Liver (tissue), 9 donors: ENCODE data around the gene DHX57. TPM values are rescaled to one million over a fixed set of nuclear protein-coding genes. Genes with fewer than 3 reads are reported as not detected.
"Not testable (repeated sequence)": the region's sequence is repeated elsewhere in the genome, so short reads cannot be mapped to it uniquely, and the experiment has no call there.

Source experiments
- DNase-seq: peaks from one replicate; pipeline ENCODE4 v3.0.0-alpha.2; 2017; ENCODE audit warnings: low spot score
- H3K27ac ChIP-seq, 2 donors: one replicate each; pipeline ENCODE4 v1.7.0; 2013; ENCODE audit warnings: inconsistent platforms in 2 of 2, low read length in 2 of 2, control low read depth in 1 of 2, low read depth in 1 of 2, mild to moderate bottlenecking in 1 of 2
- H3K27me3 ChIP-seq, 4 donors: one replicate each; pipeline versions ENCODE4 v1.6.1 to v1.7.0; 2013; ENCODE audit warnings: low read length in 3 of 4, inconsistent platforms in 1 of 4, mild to moderate bottlenecking in 1 of 4, moderate library complexity in 1 of 4; ENCODE audit not compliant: control insufficient read depth in 4 of 4, insufficient read depth in 4 of 4
- H3K36me3 ChIP-seq, 4 donors: one replicate each; pipeline versions ENCODE4 v1.6.1 to v1.7.0; 2013; ENCODE audit warnings: low read length in 3 of 4, mild to moderate bottlenecking in 3 of 4, low read depth in 1 of 4, moderate library complexity in 1 of 4; ENCODE audit not compliant: control insufficient read depth in 4 of 4, insufficient read depth in 3 of 4
- H3K4me1 ChIP-seq, 4 donors: one replicate each; pipeline versions ENCODE4 v1.6.1 to v1.7.0; 2013; ENCODE audit warnings: low read length in 3 of 4, mild to moderate bottlenecking in 3 of 4, moderate library complexity in 1 of 4; ENCODE audit not compliant: control insufficient read depth in 4 of 4, insufficient read depth in 4 of 4
- H3K4me3 ChIP-seq, 3 donors: one replicate each; pipeline versions ENCODE4 v1.6.1 to v1.7.0; 2013; ENCODE audit warnings: low read length in 3 of 3, control low read depth in 1 of 3, low read depth in 1 of 3, mild to moderate bottlenecking in 1 of 3
- H3K9ac ChIP-seq, 2 donors: one replicate each; pipeline ENCODE4 v1.7.0; 2013; ENCODE audit warnings: low read length in 2 of 2, mild to moderate bottlenecking in 2 of 2, moderate library complexity in 2 of 2, control low read depth in 1 of 2, low read depth in 1 of 2
- H3K9me3 ChIP-seq, 4 donors: one replicate each; pipeline versions ENCODE4 v1.6.1 to v1.7.0; 2013; ENCODE audit warnings: low read length in 3 of 4; ENCODE audit not compliant: control insufficient read depth in 4 of 4
- ATF3 ChIP-seq: IDR thresholded peaks from 2 replicates; pipeline ENCODE4 v1.6.1; 2016; ENCODE audit warnings: antibody characterized with exemption
- CTCF ChIP-seq: fragments of 150-350 bp; IDR thresholded peaks from 2 replicates; pipeline ENCODE4 v1.5.1; 2017; ENCODE audit warnings: improper control_type of control experiment, low read depth, low read length; ENCODE audit not compliant: missing input control
- EGR1 ChIP-seq, 2 donors: IDR thresholded peaks; 2 replicates each; pipeline ENCODE4 v1.6.1; 2016 to 2018; ENCODE audit warnings: antibody characterized with exemption in 2 of 2, low read depth in 2 of 2
- FOXA1 ChIP-seq: IDR thresholded peaks from 2 replicates; pipeline ENCODE4 v1.6.1; 2016; ENCODE audit warnings: antibody characterized with exemption
- FOXA2 ChIP-seq: IDR thresholded peaks from 2 replicates; pipeline ENCODE4 v1.6.1; 2016; ENCODE audit warnings: antibody characterized with exemption
- GABPA ChIP-seq, 2 donors: IDR thresholded peaks in 1 of 2; conservative IDR thresholded peaks in 1 of 2; 2 replicates each; pipeline ENCODE4 v1.6.1; 2016; ENCODE audit warnings: antibody characterized with exemption in 2 of 2, mild to moderate bottlenecking in 1 of 2, moderate library complexity in 1 of 2
- HNF4A ChIP-seq, 2 donors: conservative IDR thresholded peaks; 2 replicates each; pipeline ENCODE4 v1.6.1; 2016; ENCODE audit warnings: antibody characterized with exemption in 2 of 2, mild to moderate bottlenecking in 2 of 2
- HNF4G ChIP-seq: IDR thresholded peaks from 2 replicates; pipeline ENCODE4 v1.6.1; 2016; ENCODE audit warnings: antibody characterized with exemption
- JUND ChIP-seq, 2 donors: IDR thresholded peaks; 2 replicates each; pipeline ENCODE4 v1.6.1; 2016; ENCODE audit warnings: antibody characterized with exemption in 2 of 2
- MAX ChIP-seq: IDR thresholded peaks from 2 replicates; pipeline ENCODE4 v1.6.1; 2016; ENCODE audit warnings: antibody characterized with exemption
- NR2F2 ChIP-seq: IDR thresholded peaks from 2 replicates; pipeline ENCODE4 v1.6.1; 2016; ENCODE audit warnings: antibody characterized with exemption
- RAD21 ChIP-seq, 2 donors: IDR thresholded peaks; 2 replicates each; pipeline ENCODE4 v1.6.1; 2016; ENCODE audit warnings: antibody characterized with exemption in 2 of 2, mild to moderate bottlenecking in 2 of 2
- REST ChIP-seq: IDR thresholded peaks from 2 replicates; pipeline ENCODE4 v1.6.1; 2016; ENCODE audit warnings: antibody characterized with exemption, mild to moderate bottlenecking
- RXRA ChIP-seq, 2 donors: IDR thresholded peaks; 2 replicates each; pipeline ENCODE4 v1.6.1; 2017 to 2018; ENCODE audit warnings: antibody characterized with exemption in 2 of 2, mild to moderate bottlenecking in 1 of 2
- SP1 ChIP-seq: IDR thresholded peaks from 2 replicates; pipeline ENCODE4 v1.6.1; 2018; ENCODE audit warnings: antibody characterized with exemption, mild to moderate bottlenecking
- TAF1 ChIP-seq: conservative IDR thresholded peaks from 2 replicates; pipeline ENCODE4 v1.6.1; 2016; ENCODE audit warnings: antibody characterized with exemption, mild to moderate bottlenecking
- YY1 ChIP-seq: IDR thresholded peaks from 2 replicates; pipeline ENCODE4 v1.6.1; 2016; ENCODE audit warnings: antibody characterized with exemption, mild to moderate bottlenecking
- WGBS: extraction: QIAGEN DNeasy Blood & Tissue Kit; methylation state at CpG from one replicate; pipeline ENCODE4 v1.1.7; 2013; 5-methylcytosine and 5-hydroxymethylcytosine counted together
- polyA plus RNA-seq, 2 donors: library from polyadenylated mRNA; stranded (reverse) in 1 of 2; unstranded in 1 of 2; fragments of 200-250 nt in 1 of 2; fragments of >200 nt in 1 of 2; fragmentation: Nextera tagmentation in 1 of 2; extraction: Ambion mirVana in 1 of 2; gene quantifications; one replicate each; pipeline versions ENCODE4 v1.2.1 to v1.2.3, GENCODE V29; 2013 to 2015
- total RNA-seq, 2 donors: library from RNA; depleted of rRNA; stranded (reverse); fragments of >200 nt; gene quantifications; one replicate each; pipeline ENCODE4 v1.2.3, GENCODE V29; 2014
- donor health status: healthy.
- donor health status: healthy.
- donor health status: healthy.
- donor health status: healthy.
- donor health status: healthy.

Gene DHX57
- total and polyA plus RNA-seq, 4 donors = 2.8 to 8.7 (median 5.4) TPM

GRCh38 chr2:38828460-38828859, 47.3 kb downstream of the DHX57 start:
- no peak for DNase-seq
- no peak for TF ChIP-seq HNF4G
- TF ChIP-seq NR2F2 = no peak
- TF ChIP-seq EGR1 (IDR thresholded peaks at IDR 0.05; ENCODE audit: low read depth in 2 of 2) = no peak
- no peak for TF ChIP-seq GABPA (IDR thresholded peaks at IDR 0.05 in 1 of 2, conservative IDR thresholded peaks at IDR 0.05 in 1 of 2)
- no peak for TF ChIP-seq TAF1
- TF ChIP-seq MAX = no peak
- TF ChIP-seq FOXA2 = no peak
- no peak for TF ChIP-seq FOXA1
- no peak for TF ChIP-seq CTCF
- TF ChIP-seq RXRA (IDR thresholded peaks at IDR 0.05) = no peak
- no peak for TF ChIP-seq HNF4A (conservative IDR thresholded peaks at IDR 0.05)
- no peak for TF ChIP-seq SP1
- TF ChIP-seq JUND (IDR thresholded peaks at IDR 0.05) = no peak
- TF ChIP-seq RAD21 (IDR thresholded peaks at IDR 0.05) = no peak
- TF ChIP-seq YY1 = no peak
- no peak for TF ChIP-seq ATF3
- TF ChIP-seq REST = no peak
- 87% methylated on average over 4 of the region's 4 CpGs for WGBS
- no peak overlapping the region for H3K27ac ChIP-seq
- peaks cover 0 to 6% (median 0%) of the 10 kb centered on the region in 4 donors for H3K36me3 ChIP-seq
- H3K4me1 ChIP-seq = no peaks in the 10 kb centered on the region
- H3K9ac ChIP-seq = no peak overlapping the region
- no peaks in the 10 kb centered on the region for H3K9me3 ChIP-seq
- no peaks in the 10 kb centered on the region for H3K27me3 ChIP-seq
- no peak overlapping the region for H3K4me3 ChIP-seq

GRCh38 chr2:38827539-38828145, 48.1 kb downstream of the DHX57 start:
- not testable (repeated sequence) for DNase-seq, H3K36me3 ChIP-seq, H3K27ac ChIP-seq, H3K9me3 ChIP-seq, H3K4me3 ChIP-seq, H3K4me1 ChIP-seq, H3K27me3 ChIP-seq, H3K9ac ChIP-seq
- WGBS = 84% methylated on average over 10 of the region's 10 CpGs
